T-helper 2 cell treated with Interferon-gamma antibody and Interleukin-4, amounts not matched to agents 5 μg/mL and 100 μg/mL, for 36 hours (primary cell): ENCODE results near the gene MCF2.

ENCODE experiments used
- DNase-seq: peaks from one replicate; pipeline ENCODE4 v3.0.0; 2021; ENCODE audit warnings: low spot score
- H3K27ac Mint-ChIP-seq: one replicate; pipeline ENCODE4 v1.8.0; 2021; ENCODE audit warnings: mild to moderate bottlenecking, mixed read lengths
- H3K27me3 Mint-ChIP-seq: one replicate; pipeline ENCODE4 v1.8.0; 2021; ENCODE audit warnings: low read depth, mixed read lengths
- H3K36me3 Mint-ChIP-seq: one replicate; pipeline ENCODE4 v1.8.0; 2021; ENCODE audit warnings: low read depth, mixed read lengths
- H3K4me1 Mint-ChIP-seq: one replicate; pipeline ENCODE4 v1.8.0; 2021; ENCODE audit warnings: low read depth, mixed read lengths
- H3K4me3 Mint-ChIP-seq: one replicate; pipeline ENCODE4 v1.8.0; 2022; ENCODE audit warnings: mild to moderate bottlenecking, moderate library complexity, mixed read lengths
- H3K9me3 Mint-ChIP-seq: one replicate; pipeline ENCODE4 v1.8.0; 2021; ENCODE audit warnings: mixed read lengths

MCF2 gene

GRCh38 chrX:139708067-139708466 is at the start of gene MCF2:
Gene MCF2 (minus strand): TSS chrX:139708167. CDS start chrX:139651744, 56,423 bp downstream.
- Mint-ChIP-seq H3K27me3 (no peaks in the 10 kb centered on the region), H3K27ac (no peak within 1 kb of the TSS), H3K4me3 (no peak within 1 kb of the TSS), H3K4me1 (no peaks in the 10 kb centered on the region), H3K9me3 (no peaks in the 10 kb centered on the region), H3K36me3 (no peaks in the 10 kb centered on the region)
- DNase-seq, result no peak

- no peaks in the 10 kb centered on the region for H3K27me3 Mint-ChIP-seq
- peaks cover 18% of the 10 kb centered on the region for H3K9me3 Mint-ChIP-seq
- peaks cover 4% of the 10 kb centered on the region for H3K4me1 Mint-ChIP-seq
- no peak for DNase-seq
- H3K27ac Mint-ChIP-seq, result no peak overlapping the region
- peaks cover 34% of the 10 kb centered on the region for H3K36me3 Mint-ChIP-seq
- H3K4me3 Mint-ChIP-seq, result no peak overlapping the region
Measured at GRCh38 chrX:139751053-139751452, 43.1 kb upstream of the MCF2 start.

- peaks cover 30% of the 10 kb centered on the region for H3K36me3 Mint-ChIP-seq
- DNase-seq, result no peak
- no peaks in the 10 kb centered on the region for H3K27me3 Mint-ChIP-seq
- no peak overlapping the region for H3K4me3 Mint-ChIP-seq
- H3K27ac Mint-ChIP-seq, result no peak overlapping the region
- H3K9me3 Mint-ChIP-seq, result peaks cover 18% of the 10 kb centered on the region
- H3K4me1 Mint-ChIP-seq, result peaks cover 4% of the 10 kb centered on the region
Measured at GRCh38 chrX:139750390-139750789, 42.4 kb upstream of the MCF2 start.

GRCh38 chrX:139739138-139739537 is 31.2 kb upstream of the MCF2 start:
- H3K4me3 Mint-ChIP-seq, result peak overlapping the region; percentile 54
- peaks cover 24% of the 10 kb centered on the region for H3K4me1 Mint-ChIP-seq
- DNase-seq, result peak; percentile 52
- no peaks in the 10 kb centered on the region for H3K27me3 Mint-ChIP-seq
- H3K36me3 Mint-ChIP-seq, result peaks cover 22% of the 10 kb centered on the region
- H3K9me3 Mint-ChIP-seq, result no peaks in the 10 kb centered on the region
- H3K27ac Mint-ChIP-seq, result peak overlapping the region; percentile 84

GRCh38 chrX:139738581-139738980 is 30.6 kb upstream of the MCF2 start:
- H3K4me1 Mint-ChIP-seq, result peaks cover 24% of the 10 kb centered on the region
- no peak for DNase-seq
- H3K9me3 Mint-ChIP-seq, result no peaks in the 10 kb centered on the region
- peaks cover 22% of the 10 kb centered on the region for H3K36me3 Mint-ChIP-seq
- H3K4me3 Mint-ChIP-seq, result peak overlapping the region; percentile 54
- H3K27me3 Mint-ChIP-seq, result no peaks in the 10 kb centered on the region
- H3K27ac Mint-ChIP-seq, result peak overlapping the region; percentile 84

GRCh38 chrX:139736151-139736550 is 28.2 kb upstream of the MCF2 start:
- H3K9me3 Mint-ChIP-seq, result no peaks in the 10 kb centered on the region
- DNase-seq, result no peak
- H3K36me3 Mint-ChIP-seq, result peaks cover 19% of the 10 kb centered on the region
- no peak overlapping the region for H3K27ac Mint-ChIP-seq
- no peak overlapping the region for H3K4me3 Mint-ChIP-seq
- no peaks in the 10 kb centered on the region for H3K27me3 Mint-ChIP-seq
- peaks cover 22% of the 10 kb centered on the region for H3K4me1 Mint-ChIP-seq

- Mint-ChIP-seq H3K27ac (no peak overlapping the region), H3K4me3 (no peak overlapping the region), H3K27me3 (no peaks in the 10 kb centered on the region), H3K36me3 (peaks cover 15% of the 10 kb centered on the region), H3K9me3 (no peaks in the 10 kb centered on the region), H3K4me1 (peaks cover 14% of the 10 kb centered on the region)
- no peak for DNase-seq
Measured at GRCh38 chrX:139734996-139735395, 27.0 kb upstream of the MCF2 start.

- Mint-ChIP-seq H3K27ac (no peak overlapping the region), H3K36me3 (no peaks in the 10 kb centered on the region), H3K9me3 (no peaks in the 10 kb centered on the region), H3K4me3 (no peak overlapping the region), H3K4me1 (no peaks in the 10 kb centered on the region), H3K27me3 (no peaks in the 10 kb centered on the region)
- no peak for DNase-seq
Measured at GRCh38 chrX:139725720-139726119, 17.8 kb upstream of the MCF2 start.

- Mint-ChIP-seq H3K27me3 (no peaks in the 10 kb centered on the region), H3K9me3 (no peaks in the 10 kb centered on the region), H3K4me1 (no peaks in the 10 kb centered on the region), H3K4me3 (no peak overlapping the region), H3K36me3 (no peaks in the 10 kb centered on the region), H3K27ac (no peak overlapping the region)
- no peak for DNase-seq
Measured at GRCh38 chrX:139724626-139725025, 16.7 kb upstream of the MCF2 start.

GRCh38 chrX:139720979-139721378 is 13.0 kb upstream of the MCF2 start:
- no peak for DNase-seq
- H3K4me1 Mint-ChIP-seq, result no peaks in the 10 kb centered on the region
- no peaks in the 10 kb centered on the region for H3K36me3 Mint-ChIP-seq
- H3K27ac Mint-ChIP-seq, result no peak overlapping the region
- no peaks in the 10 kb centered on the region for H3K27me3 Mint-ChIP-seq
- no peak overlapping the region for H3K4me3 Mint-ChIP-seq
- no peaks in the 10 kb centered on the region for H3K9me3 Mint-ChIP-seq

GRCh38 chrX:139720136-139720535 is 12.2 kb upstream of the MCF2 start:
- H3K9me3 Mint-ChIP-seq, result no peaks in the 10 kb centered on the region
- H3K27me3 Mint-ChIP-seq, result no peaks in the 10 kb centered on the region
- H3K36me3 Mint-ChIP-seq, result no peaks in the 10 kb centered on the region
- DNase-seq, result no peak
- H3K4me3 Mint-ChIP-seq, result no peak overlapping the region
- H3K27ac Mint-ChIP-seq, result no peak overlapping the region
- no peaks in the 10 kb centered on the region for H3K4me1 Mint-ChIP-seq

GRCh38 chrX:139702658-139703057 is 5.3 kb downstream of the MCF2 start:
- H3K4me1 Mint-ChIP-seq, result no peaks in the 10 kb centered on the region
- H3K9me3 Mint-ChIP-seq, result no peaks in the 10 kb centered on the region
- no peak overlapping the region for H3K4me3 Mint-ChIP-seq
- DNase-seq, result no peak
- H3K27ac Mint-ChIP-seq, result no peak overlapping the region
- H3K36me3 Mint-ChIP-seq, result no peaks in the 10 kb centered on the region
- no peaks in the 10 kb centered on the region for H3K27me3 Mint-ChIP-seq

- DNase-seq, result no peak
- Mint-ChIP-seq H3K27ac (no peak overlapping the region), H3K27me3 (peaks cover 21% of the 10 kb centered on the region), H3K9me3 (no peaks in the 10 kb centered on the region), H3K4me3 (no peak overlapping the region), H3K4me1 (peaks cover 1% of the 10 kb centered on the region), H3K36me3 (no peaks in the 10 kb centered on the region)
Measured at GRCh38 chrX:139692908-139693307, 15.1 kb downstream of the MCF2 start.

GRCh38 chrX:139692506-139692849 is 15.5 kb downstream of the MCF2 start:
- no peak for DNase-seq
- no peak overlapping the region for H3K4me3 Mint-ChIP-seq
- H3K4me1 Mint-ChIP-seq, result peaks cover 1% of the 10 kb centered on the region
- no peaks in the 10 kb centered on the region for H3K36me3 Mint-ChIP-seq
- no peak overlapping the region for H3K27ac Mint-ChIP-seq
- H3K27me3 Mint-ChIP-seq, result peaks cover 21% of the 10 kb centered on the region
- H3K9me3 Mint-ChIP-seq, result no peaks in the 10 kb centered on the region

GRCh38 chrX:139691843-139692505 is 16.0 kb downstream of the MCF2 start:
- H3K27me3 Mint-ChIP-seq, result peaks cover 21% of the 10 kb centered on the region
- DNase-seq, result no peak
- H3K4me1 Mint-ChIP-seq, result peaks cover 1% of the 10 kb centered on the region
- no peaks in the 10 kb centered on the region for H3K9me3 Mint-ChIP-seq
- no peak overlapping the region for H3K27ac Mint-ChIP-seq
- peak overlapping the region; percentile 45 for H3K4me3 Mint-ChIP-seq
- H3K36me3 Mint-ChIP-seq, result no peaks in the 10 kb centered on the region
